Measurements from ENCODE around the gene SVIL.

GRCh38 chr10:29473087-29473356 is 161.7 kb downstream of the SVIL start:
- TF ChIP-seq CTCF (IDR thresholded peaks at IDR 0.05) = no peak
- no peak for TF ChIP-seq POLR2A (IDR thresholded peaks at IDR 0.05)

Data from Peyer's patch (tissue), 4 donors.